Measurements from ENCODE around the gene CHPF2. TPM values are rescaled to one million over a fixed set of nuclear protein-coding genes. Genes with fewer than 3 reads are reported as not detected.

CHPF2 gene
- total and polyA plus RNA-seq, 10 donors, result 16.3 to 55.4 (median 43.7) TPM

- no peaks in the 10 kb centered on the region for H3K9me3 ChIP-seq
- intact Hi-C loops (cut with DNase I; ENCODE audit: low total_unique reads), result loop anchor here (10.0 kb wide), 1 partner anchor 61 kb away; no protein-coding TSS in a partner anchor
- no peak for TF ChIP-seq POLR2A (IDR thresholded peaks at IDR 0.05)
- TF ChIP-seq POLR2AphosphoS5 (IDR thresholded peaks at IDR 0.05), result no peak
- TF ChIP-seq, protein P1, sequence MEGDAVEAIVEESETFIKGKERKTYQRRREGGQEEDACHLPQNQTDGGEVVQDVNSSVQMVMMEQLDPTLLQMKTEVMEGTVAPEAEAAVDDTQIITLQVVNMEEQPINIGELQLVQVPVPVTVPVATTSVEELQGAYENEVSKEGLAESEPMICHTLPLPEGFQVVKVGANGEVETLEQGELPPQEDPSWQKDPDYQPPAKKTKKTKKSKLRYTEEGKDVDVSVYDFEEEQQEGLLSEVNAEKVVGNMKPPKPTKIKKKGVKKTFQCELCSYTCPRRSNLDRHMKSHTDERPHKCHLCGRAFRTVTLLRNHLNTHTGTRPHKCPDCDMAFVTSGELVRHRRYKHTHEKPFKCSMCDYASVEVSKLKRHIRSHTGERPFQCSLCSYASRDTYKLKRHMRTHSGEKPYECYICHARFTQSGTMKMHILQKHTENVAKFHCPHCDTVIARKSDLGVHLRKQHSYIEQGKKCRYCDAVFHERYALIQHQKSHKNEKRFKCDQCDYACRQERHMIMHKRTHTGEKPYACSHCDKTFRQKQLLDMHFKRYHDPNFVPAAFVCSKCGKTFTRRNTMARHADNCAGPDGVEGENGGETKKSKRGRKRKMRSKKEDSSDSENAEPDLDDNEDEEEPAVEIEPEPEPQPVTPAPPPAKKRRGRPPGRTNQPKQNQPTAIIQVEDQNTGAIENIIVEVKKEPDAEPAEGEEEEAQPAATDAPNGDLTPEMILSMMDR (IDR thresholded peaks at IDR 0.05 in 8 of 11, conservative IDR thresholded peaks at IDR 0.05 in 3 of 11), result no peak
- H3K36me3 ChIP-seq, result peaks cover 0 to 37% (median 14%) of the 10 kb centered on the region in 6 donors
- WGBS, 5 donors, result 16 to 27% (median 19%) methylated on average over 15 to 17 of the region's 17 CpGs
- peak; percentile 83 for DNase-seq
- peaks cover 40 to 65% (median 50%) of the 10 kb centered on the region in 6 donors for H3K4me1 ChIP-seq
- peak overlapping the region in 2 of 8 donors; percentile 26 to 38 for H3K27ac ChIP-seq
- H3K4me3 ChIP-seq, result peak overlapping the region in 7 of 8 donors; percentile 13 to 58 (median 29)
- H3K27me3 ChIP-seq (replicated peaks in 1 of 7), result peaks cover 0 to 50% (median 10%) of the 10 kb centered on the region in 7 donors
Observed at GRCh38 chr7:151243408-151244195, 11.3 kb downstream of the CHPF2 start.

GRCh38 chr7:151244196-151244840, 12.0 kb downstream of the CHPF2 start:
- 18 to 26% (median 22%) methylated on average over 10 of the region's 10 CpGs for WGBS, 5 donors
- H3K9me3 ChIP-seq, result no peaks in the 10 kb centered on the region
- peaks cover 40 to 68% (median 55%) of the 10 kb centered on the region in 6 donors for H3K4me1 ChIP-seq
- peaks cover 0 to 57% (median 10%) of the 10 kb centered on the region in 7 donors for H3K27me3 ChIP-seq (replicated peaks in 1 of 7)
- peak overlapping the region in 4 of 8 donors; percentile 32 to 70 (median 38) for H3K4me3 ChIP-seq
- peaks cover 0 to 30% (median 8%) of the 10 kb centered on the region in 6 donors for H3K36me3 ChIP-seq
- H3K27ac ChIP-seq, result no peak overlapping the region
- DNase-seq, result peak; percentile 72
- intact Hi-C loops (cut with DNase I; ENCODE audit: low total_unique reads), result loop anchor here (10.0 kb wide), 1 partner anchor 60 kb away; no protein-coding TSS in a partner anchor
- TF ChIP-seq POLR2AphosphoS5 (IDR thresholded peaks at IDR 0.05) (no peak), POLR2A (IDR thresholded peaks at IDR 0.05) (no peak)
- TF ChIP-seq, protein P1 (IDR thresholded peaks at IDR 0.05 in 8 of 11, conservative IDR thresholded peaks at IDR 0.05 in 3 of 11), result peak; percentile 58 to 93 (median 83)

- 5 to 9% (median 7%) methylated on average over 15 of the region's 15 CpGs for WGBS, 5 donors
- Histone ChIP-seq H3K36me3 (peaks cover 0 to 24% (median 7%) of the 10 kb centered on the region in 6 donors), H3K4me1 (peaks cover 40 to 74% (median 61%) of the 10 kb centered on the region in 6 donors), H3K4me3 (peak overlapping the region in 6 of 8 donors; percentile 26 to 70 (median 38)), H3K27me3 (replicated peaks in 1 of 7) (peaks cover 0 to 63% (median 10%) of the 10 kb centered on the region in 7 donors), H3K9me3 (no peaks in the 10 kb centered on the region), H3K27ac (peak overlapping the region in 1 of 8 donors; percentile 19)
- intact Hi-C loops (cut with DNase I; ENCODE audit: low total_unique reads), result loop anchor here (10.0 kb wide), 1 partner anchor 60 kb away; no protein-coding TSS in a partner anchor
- TF ChIP-seq, protein P1 (IDR thresholded peaks at IDR 0.05 in 8 of 11, conservative IDR thresholded peaks at IDR 0.05 in 3 of 11), result no peak
- TF ChIP-seq POLR2AphosphoS5 (IDR thresholded peaks at IDR 0.05) (no peak), POLR2A (IDR thresholded peaks at IDR 0.05) (no peak)
- peak; percentile 71 for DNase-seq
Observed at GRCh38 chr7:151244841-151245346, 12.6 kb downstream of the CHPF2 start.

Data from spleen (tissue), 11 donors.